Urinary bladder (tissue), 4 donors: ENCODE results near the gene CGA. TPM values are rescaled to one million over a fixed set of nuclear protein-coding genes. Genes with fewer than 3 reads are reported as not detected.
"Not testable (repeated sequence)": the region's sequence is repeated elsewhere in the genome, so short reads cannot be mapped to it uniquely, and the experiment has no call there.

Source experiments
- DNase-seq: peaks from one replicate; pipeline ENCODE4 v3.0.0-alpha.2; 2015; ENCODE audit errors: extremely low spot score
- H3K27ac ChIP-seq: one replicate; pipeline ENCODE4 v1.5.1; 2013; ENCODE audit warnings: low read depth, mild to moderate bottlenecking, moderate library complexity
- H3K36me3 ChIP-seq: one replicate; pipeline ENCODE4 v1.6.1; 2013; ENCODE audit warnings: mild to moderate bottlenecking, moderate library complexity; ENCODE audit not compliant: insufficient read depth
- H3K4me1 ChIP-seq: one replicate; pipeline ENCODE4 v1.6.1; 2013; ENCODE audit warnings: mild to moderate bottlenecking, moderate library complexity; ENCODE audit not compliant: insufficient read depth
- H3K4me3 ChIP-seq: one replicate; pipeline ENCODE4 v1.5.1; 2013; ENCODE audit warnings: low read depth, low read length
- WGBS: extraction: QIAGEN DNeasy Blood & Tissue Kit; methylation state at CpG from one replicate; pipeline ENCODE4 v1.1.7; 2013; 5-methylcytosine and 5-hydroxymethylcytosine counted together
- polyA plus RNA-seq: library from polyadenylated mRNA; stranded (reverse); fragments of 200-250 nt; gene quantifications from one replicate; pipeline ENCODE4 v1.2.3, GENCODE V29; 2013
- total RNA-seq: library from RNA; depleted of rRNA; stranded (reverse); fragments of >200 nt; gene quantifications from one replicate; pipeline ENCODE4 v1.2.3, GENCODE V29; 2014
- donor health status: healthy with polysubstance abuse.
- donor health status: healthy.

Gene CGA
- not detected for total RNA-seq
- polyA plus RNA-seq: not detected

DNA sequence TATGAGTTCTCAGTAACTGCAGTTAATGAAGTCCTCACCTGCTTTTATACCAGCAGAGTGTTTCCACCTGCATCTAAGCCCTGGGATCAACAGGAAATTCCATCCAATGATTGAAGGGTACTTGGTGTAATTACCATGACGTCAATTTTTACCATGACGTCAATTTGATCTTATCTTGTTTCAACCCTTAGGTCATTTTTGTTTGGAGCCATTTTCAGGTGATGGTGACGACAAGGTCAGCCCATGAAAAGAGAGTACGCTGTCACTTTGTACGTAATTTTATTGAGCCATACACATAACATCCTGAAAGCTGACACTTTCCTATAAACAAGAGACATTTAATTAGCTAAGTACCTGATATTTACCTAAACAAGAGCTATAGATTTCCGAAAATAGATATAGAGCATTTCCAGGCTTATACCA, at the start of gene CGA:
Gene CGA (minus strand): TSS at position 20 of the 423 bp plus-strand sequence. CDS start 6,906 bp downstream, outside the sequence.
- Histone ChIP-seq H3K36me3 (no peaks in the 10 kb centered on the region), H3K27ac (no peak within 1 kb of the TSS), H3K4me3 (no peak within 1 kb of the TSS), H3K4me1 (no peaks in the 10 kb centered on the region)
- no peak for DNase-seq
- 34% methylated on average over 6 of the region's 6 CpGs for WGBS

DNA sequence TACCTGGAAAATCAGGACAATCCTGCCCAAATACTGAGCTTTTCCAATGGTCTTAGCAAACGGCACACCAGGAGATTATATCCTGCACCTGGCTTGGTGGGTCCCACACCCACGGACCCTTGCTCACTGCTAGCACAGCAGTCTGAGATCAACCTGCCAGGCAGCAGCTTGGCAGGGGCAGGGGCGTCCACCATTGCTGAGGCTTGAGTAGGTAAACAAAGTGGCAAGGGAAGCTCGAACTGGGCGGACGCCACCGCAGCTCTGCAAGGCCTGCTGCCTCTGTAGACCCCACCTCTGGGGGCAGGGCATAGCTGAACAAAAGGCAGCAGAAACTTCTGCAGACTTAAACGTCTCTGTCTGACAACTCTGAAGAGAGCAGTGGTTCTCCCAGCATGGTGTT, 45.0 kb upstream of the CGA start:
- not testable (repeated sequence) for H3K27ac ChIP-seq, H3K36me3 ChIP-seq, DNase-seq, H3K4me1 ChIP-seq, H3K4me3 ChIP-seq
- 91% methylated on average over 8 of the region's 8 CpGs for WGBS

DNA sequence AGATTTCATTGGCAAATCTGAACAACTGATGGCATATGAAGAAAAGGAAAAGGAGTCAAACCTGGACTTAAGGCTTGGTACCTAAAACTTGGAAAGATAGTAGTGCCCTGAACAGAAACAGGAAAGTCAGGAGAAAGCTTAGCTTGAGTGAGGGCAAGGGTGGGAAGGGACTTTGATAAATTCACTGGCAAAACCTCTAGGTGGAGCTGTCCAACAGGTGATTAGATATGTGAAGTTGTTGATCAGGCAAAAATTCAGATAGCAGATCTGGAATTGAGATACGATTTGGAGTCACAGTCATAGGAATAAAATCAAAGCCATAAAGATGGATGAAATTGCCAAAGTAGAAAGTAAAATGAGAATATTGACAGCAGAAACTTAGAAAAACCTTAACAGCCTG, 44.3 kb upstream of the CGA start:
- DNase-seq: no peak
- Histone ChIP-seq H3K27ac (no peak overlapping the region), H3K4me1 (no peaks in the 10 kb centered on the region), H3K4me3 (no peak overlapping the region), H3K36me3 (no peaks in the 10 kb centered on the region)
- 31% methylated on average over 1 of the region's 1 CpG for WGBS

DNA sequence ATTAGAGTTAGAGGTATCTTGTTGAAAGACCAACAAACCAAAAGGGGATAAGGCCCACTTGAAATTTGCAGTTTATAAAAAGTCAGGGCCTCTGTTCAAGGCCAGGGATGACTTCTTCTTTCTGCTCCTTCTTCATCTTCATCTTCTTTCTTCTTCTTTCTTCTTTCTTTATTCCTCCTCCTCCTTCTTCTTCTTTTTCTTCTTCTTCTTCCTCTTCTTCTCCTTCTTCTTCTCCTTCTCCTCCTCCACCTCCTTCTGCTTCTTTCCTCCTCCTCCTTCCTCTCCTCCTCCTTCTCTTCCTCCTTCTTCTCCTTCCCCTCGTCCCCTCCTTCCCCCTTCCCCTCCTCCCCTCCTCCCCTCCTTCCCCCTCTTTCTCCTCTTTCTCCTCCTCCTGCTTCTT, 42.1 kb upstream of the CGA start:
- H3K36me3 ChIP-seq: no peaks in the 10 kb centered on the region
- DNase-seq: no peak
- no peak overlapping the region for H3K4me3 ChIP-seq
- 38% methylated on average over 1 of the region's 1 CpG for whole genome bisulfite sequencing
- no peak overlapping the region for H3K27ac ChIP-seq
- no peaks in the 10 kb centered on the region for H3K4me1 ChIP-seq

DNA sequence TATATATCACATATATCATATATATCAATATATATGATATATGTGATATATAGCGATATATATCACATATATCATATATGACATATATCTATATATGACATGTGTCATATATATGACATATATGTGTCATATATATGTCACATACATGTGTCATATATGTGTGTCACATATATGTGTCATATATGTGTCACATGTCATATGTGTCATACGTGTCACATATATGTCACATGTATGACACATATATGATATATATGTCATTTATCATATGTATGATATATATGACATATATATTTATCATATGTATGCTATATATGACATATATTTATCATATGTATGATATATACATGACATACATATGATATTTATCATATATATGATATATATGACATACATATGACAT, 32.8 kb upstream of the CGA start:
- 76% methylated on average over 2 of the region's 2 CpGs for WGBS
- no peaks in the 10 kb centered on the region for H3K4me1 ChIP-seq
- no peak overlapping the region for H3K27ac ChIP-seq
- H3K4me3 ChIP-seq: no peak overlapping the region
- no peak for DNase-seq
- no peaks in the 10 kb centered on the region for H3K36me3 ChIP-seq

DNA sequence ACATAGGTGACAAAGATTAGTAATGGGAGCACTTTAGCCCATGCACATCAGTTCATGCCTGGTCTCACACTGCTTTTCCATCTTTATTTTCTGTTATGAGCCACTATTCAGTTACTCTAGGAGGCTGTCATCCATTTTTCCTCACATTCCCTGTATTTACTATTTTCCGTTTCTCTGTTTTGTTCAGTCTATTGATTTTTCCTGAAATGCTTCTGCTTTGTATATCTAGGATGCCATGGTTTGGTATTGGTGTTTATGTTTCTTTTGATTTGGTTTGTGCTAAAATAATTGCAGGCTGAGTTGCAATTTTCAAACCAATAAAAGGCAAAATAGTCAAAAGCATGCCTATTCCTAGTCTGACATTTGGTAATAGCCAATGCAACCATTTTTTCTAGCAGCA, 31.6 kb upstream of the CGA start:
- 78% methylated on average over 1 of the region's 1 CpG for WGBS

DNA sequence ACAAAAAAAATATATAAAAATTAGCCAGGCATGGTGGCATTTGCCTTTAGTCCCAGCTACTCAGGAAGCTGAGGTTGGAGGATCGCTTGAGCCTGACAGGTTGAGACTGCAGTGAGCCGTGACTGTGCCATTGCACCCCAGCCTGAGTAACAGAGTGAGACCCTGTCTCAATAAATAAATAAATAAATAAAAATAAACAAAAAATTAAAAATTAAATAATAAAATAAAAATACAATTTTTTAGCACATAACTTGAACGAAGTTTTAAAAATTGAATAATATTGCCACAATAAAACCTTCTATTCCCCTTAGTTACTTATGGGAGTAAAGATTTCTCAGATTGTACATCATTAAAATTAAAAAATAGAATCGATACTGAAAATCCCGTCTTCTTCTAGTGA, 29.2 kb upstream of the CGA start:
- WGBS: 94% methylated on average over 5 of the region's 5 CpGs
- Histone ChIP-seq H3K27ac (no peak overlapping the region), H3K36me3 (no peaks in the 10 kb centered on the region), H3K4me3 (no peak overlapping the region), H3K4me1 (no peaks in the 10 kb centered on the region)
- DNase-seq: no peak

More for the DNA sequence above, 31.6 kb upstream of the CGA start:
- no peak for DNase-seq
- Histone ChIP-seq H3K27ac (no peak overlapping the region), H3K4me3 (no peak overlapping the region), H3K36me3 (no peaks in the 10 kb centered on the region), H3K4me1 (no peaks in the 10 kb centered on the region)

DNA sequence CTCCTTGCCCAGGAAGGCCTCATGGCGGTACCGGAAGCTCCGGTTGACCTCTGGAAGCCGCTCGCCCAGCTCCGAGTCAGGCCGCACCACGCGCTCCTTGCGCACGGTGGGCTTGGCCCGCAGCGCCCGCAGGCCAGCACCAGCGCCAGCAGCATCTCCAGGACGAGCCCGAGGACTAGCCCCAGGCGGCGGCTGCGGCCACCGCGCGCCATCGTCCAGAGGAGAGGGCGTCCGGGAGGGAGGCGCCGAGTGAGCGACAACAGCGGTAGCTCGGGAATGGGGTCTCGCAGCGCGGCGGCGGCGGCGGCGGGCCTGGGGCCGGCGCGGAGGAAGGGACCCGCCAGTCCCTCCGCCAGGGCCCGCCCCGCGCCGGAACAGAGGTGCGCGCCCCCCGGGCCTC, 27.6 kb upstream of the CGA start:
- no peaks in the 10 kb centered on the region for H3K4me1 ChIP-seq
- DNase-seq: no peak
- WGBS: 56% methylated on average over 51 of the region's 51 CpGs
- H3K4me3 ChIP-seq: no peak overlapping the region
- H3K36me3 ChIP-seq: no peaks in the 10 kb centered on the region
- no peak overlapping the region for H3K27ac ChIP-seq

DNA sequence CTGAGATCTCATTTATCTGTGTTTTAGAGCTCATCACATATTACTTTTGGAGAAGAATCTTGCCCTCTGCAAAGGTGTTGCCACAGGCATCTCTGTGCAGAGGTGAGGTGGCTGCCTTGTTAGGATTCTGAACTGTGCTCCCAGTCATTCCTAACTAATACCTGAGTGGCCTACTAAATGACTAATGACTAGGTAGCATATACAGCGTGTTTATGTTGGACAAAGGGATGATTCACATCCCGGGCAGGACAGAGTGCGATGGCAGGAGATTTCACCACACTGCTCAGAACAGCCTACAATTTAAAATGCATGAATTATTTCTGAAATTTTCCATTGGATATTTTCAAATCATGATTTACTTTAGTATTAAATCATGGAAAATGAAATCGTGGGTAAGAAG, 23.1 kb upstream of the CGA start:
- 83% methylated on average over 4 of the region's 4 CpGs for WGBS
- Histone ChIP-seq H3K4me1 (no peaks in the 10 kb centered on the region), H3K4me3 (no peak overlapping the region), H3K36me3 (no peaks in the 10 kb centered on the region), H3K27ac (no peak overlapping the region)
- no peak for DNase-seq

DNA sequence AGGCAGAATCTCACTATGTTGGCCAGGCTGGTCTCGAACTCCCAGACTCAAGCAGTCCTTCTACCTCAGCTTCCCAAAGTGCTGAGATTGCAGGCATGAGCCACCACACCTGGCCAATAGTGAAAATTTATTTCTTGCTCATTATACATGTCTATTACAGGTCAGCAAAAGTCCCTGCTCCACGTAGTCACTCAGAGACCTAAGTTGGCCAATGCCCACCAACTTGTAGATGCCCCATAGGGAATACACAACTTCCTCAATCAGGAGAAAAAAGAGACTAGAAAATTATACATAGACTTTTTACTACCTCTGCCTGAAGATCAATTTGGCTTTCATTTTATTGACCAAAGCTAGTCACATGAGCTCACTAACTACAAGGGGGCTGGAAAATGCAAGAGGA, 22.0 kb upstream of the CGA start:
- 83% methylated on average over 2 of the region's 2 CpGs for WGBS
- H3K4me1 ChIP-seq: no peaks in the 10 kb centered on the region
- no peak for DNase-seq
- H3K4me3 ChIP-seq: no peak overlapping the region
- no peak overlapping the region for H3K27ac ChIP-seq
- H3K36me3 ChIP-seq: no peaks in the 10 kb centered on the region

DNA sequence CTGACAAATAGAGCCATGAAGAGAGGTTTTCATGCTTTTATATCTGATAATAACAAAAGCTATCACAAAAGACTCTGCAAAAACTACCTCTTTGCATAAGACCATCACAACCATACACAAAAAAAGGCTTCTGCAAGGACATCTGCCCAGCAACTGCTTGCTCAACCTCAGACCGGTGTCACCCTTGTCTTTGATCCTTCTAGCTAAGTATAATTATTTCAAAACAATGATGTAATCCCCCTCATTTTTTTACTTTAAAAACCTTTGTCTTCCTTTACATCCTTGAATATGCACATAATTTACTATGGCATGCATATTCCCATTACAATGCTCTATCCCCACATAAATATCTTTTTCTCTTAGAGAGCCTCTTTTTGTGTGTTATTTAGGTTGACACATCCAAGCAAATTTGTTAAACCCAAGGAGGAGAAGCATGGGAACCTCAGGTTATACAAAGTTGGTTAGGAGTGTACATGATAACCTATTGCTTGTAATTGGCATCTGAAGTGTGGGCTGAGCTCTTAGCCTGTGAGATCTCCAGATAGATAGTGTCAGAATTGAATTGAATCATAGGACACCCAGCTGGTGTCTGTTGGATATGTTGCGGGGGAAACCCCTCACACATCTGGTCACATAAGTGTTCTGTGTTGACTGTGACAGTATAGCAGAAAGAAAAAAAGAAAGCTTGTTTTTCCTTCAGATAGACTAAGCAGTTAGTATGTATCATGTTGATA, 20.7 kb upstream of the CGA start:
- 66% methylated on average over 2 of the region's 2 CpGs for WGBS
- H3K36me3 ChIP-seq: no peaks in the 10 kb centered on the region
- H3K4me3 ChIP-seq: no peak overlapping the region
- H3K4me1 ChIP-seq: no peaks in the 10 kb centered on the region
- DNase-seq: no peak
- no peak overlapping the region for H3K27ac ChIP-seq

DNA sequence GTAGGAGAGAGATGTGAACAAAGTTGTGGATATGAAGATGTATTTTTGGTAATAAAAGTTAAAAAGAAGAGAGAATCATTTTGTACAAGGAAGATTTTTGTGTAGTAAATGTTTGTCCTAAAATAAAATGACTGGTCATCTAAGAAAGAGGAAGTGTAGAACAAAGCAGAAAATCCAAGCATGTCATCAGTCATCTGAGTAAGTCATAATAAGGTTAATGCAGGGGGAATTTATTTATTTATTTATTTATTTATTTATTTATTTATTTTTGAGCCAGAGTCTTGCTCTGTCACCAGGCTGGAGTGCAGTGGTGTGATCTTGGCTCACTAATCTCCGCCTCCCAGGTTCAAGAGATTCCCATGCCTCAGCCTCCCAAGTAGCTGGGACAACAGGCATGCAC, 15.7 kb upstream of the CGA start:
- no peak overlapping the region for H3K27ac ChIP-seq
- H3K4me1 ChIP-seq: no peaks in the 10 kb centered on the region
- DNase-seq: no peak
- no peaks in the 10 kb centered on the region for H3K36me3 ChIP-seq
- no peak overlapping the region for H3K4me3 ChIP-seq
- 98% methylated on average over 1 of the region's 1 CpG for WGBS

DNA sequence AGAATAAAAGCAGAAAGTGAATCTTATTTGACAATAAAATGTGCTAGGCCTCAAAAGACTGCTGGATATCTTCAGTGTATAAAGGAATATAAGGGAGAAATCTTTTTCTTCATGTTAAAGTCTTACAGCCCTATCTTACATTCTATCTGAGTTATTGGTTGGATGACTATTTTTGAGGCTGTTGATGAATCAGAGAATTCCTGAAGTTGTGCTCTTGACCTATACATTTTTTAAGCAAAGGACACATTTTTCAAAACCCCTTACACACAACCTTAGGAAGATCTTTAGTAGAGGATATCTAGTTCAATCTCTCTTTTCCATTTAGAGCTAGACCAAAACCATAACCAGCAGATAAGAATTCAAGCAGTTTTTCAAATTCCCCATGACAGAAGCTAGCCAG, 10.9 kb upstream of the CGA start:
- Histone ChIP-seq H3K27ac (no peak overlapping the region), H3K4me3 (no peak overlapping the region), H3K4me1 (no peaks in the 10 kb centered on the region), H3K36me3 (no peaks in the 10 kb centered on the region)
- no peak for DNase-seq

DNA sequence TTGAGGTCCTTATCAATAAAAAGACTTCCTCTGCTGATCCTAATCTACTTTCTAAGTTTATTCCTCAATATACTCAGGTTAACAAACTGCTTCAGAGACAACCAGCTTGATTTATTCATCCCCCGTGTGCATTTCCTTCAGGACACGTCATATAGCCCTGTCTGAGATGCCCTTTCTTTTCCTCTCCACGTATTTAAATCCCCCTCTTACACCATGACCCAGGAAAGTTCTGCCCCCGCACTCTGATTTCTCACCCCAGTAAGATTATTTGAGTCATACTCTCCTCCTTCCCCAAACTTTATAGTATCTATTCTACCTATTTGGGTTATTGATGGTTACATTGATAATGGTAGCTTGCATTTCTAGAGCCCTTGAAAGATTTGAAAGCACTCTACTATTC, 9.8 kb upstream of the CGA start:
- WGBS: 71% methylated on average over 4 of the region's 4 CpGs
- no peak overlapping the region for H3K4me3 ChIP-seq
- no peak for DNase-seq
- no peaks in the 10 kb centered on the region for H3K4me1 ChIP-seq
- H3K27ac ChIP-seq: no peak overlapping the region
- no peaks in the 10 kb centered on the region for H3K36me3 ChIP-seq
